HEK293 (cell line): Measurements from ENCODE around the gene IL6.

Experiments used
- CTCF ChIA-PET: fragments of 350-600 bp; formaldehyde crosslinking; extraction: SDS; loops from one replicate; lab custom pipeline; 2021; ENCODE audit warnings: antibody characterized with exemption; lab: Yijun Ruan, JAX
- POLR2A ChIA-PET: fragments of 300-600 bp; formaldehyde crosslinking; extraction: SDS; loops from one replicate; lab custom pipeline; 2020; ENCODE audit warnings: antibody characterized with exemption, inconsistent platforms; lab: Yijun Ruan, JAX
- H3K27ac ChIP-seq: fragments of 200-500 bp; sonication (Bioruptor generic); 2 replicates; pipeline ENCODE4 v1.5.1; 2014; ENCODE audit warnings: low read depth, low read length, control low read depth, inconsistent platforms; ENCODE audit errors: extremely low read depth
- H3K36me3 ChIP-seq, 2 experiments: fragments of 200-500 bp in 1 of 2; sonication (Bioruptor generic) in 1 of 2; 1 replicate in 1 of 2; 2 replicates in 1 of 2; pipeline ENCODE4 v1.5.1; 2014 to 2017; ENCODE audit warnings: inconsistent platforms in 2 of 2, low read length in 2 of 2; ENCODE audit not compliant: control insufficient read depth in 2 of 2, insufficient read depth in 1 of 2
- H3K4me1 ChIP-seq: fragments of 200-500 bp; sonication (Bioruptor generic); 2 replicates; pipeline ENCODE4 v1.5.1; 2014; ENCODE audit warnings: mild to moderate bottlenecking, low read length, inconsistent platforms; ENCODE audit not compliant: control insufficient read depth, insufficient read depth
- H3K4me3 ChIP-seq: 2 replicates; pipeline ENCODE4 v1.5.1; 2011; ENCODE audit warnings: low read depth, mild to moderate bottlenecking, control low read depth, low read length, moderate library complexity
- H3K9me3 ChIP-seq: fragments of 200-500 bp; sonication (Bioruptor generic); 2 replicates; pipeline ENCODE4 v1.5.1; 2014; ENCODE audit warnings: low read depth, low read length, inconsistent platforms; ENCODE audit not compliant: control insufficient read depth, insufficient read depth
- HOXC10 ChIP-seq: sonication (generic); formaldehyde crosslinking; IDR thresholded peaks from 2 replicates; pipeline ENCODE4 v1.8.1; 2023; ENCODE audit warnings: mild to moderate bottlenecking, missing genetic modification reagents
- HOXD13 ChIP-seq: sonication (generic); formaldehyde crosslinking; IDR thresholded peaks from 2 replicates; pipeline ENCODE4 v1.8.0; 2022; ENCODE audit warnings: missing genetic modification reagents, borderline replicate concordance
- IKZF3 ChIP-seq: fragments of 450-650 bp; IDR thresholded peaks from 2 replicates; pipeline ENCODE4 v1.5.0; 2018; ENCODE audit warnings: missing biosample characterization, mild to moderate bottlenecking, missing genetic modification characterization, moderate library complexity
- OVOL3 ChIP-seq: fragments of 450-650 bp; formaldehyde crosslinking; IDR thresholded peaks from 2 replicates; pipeline ENCODE4 v1.5.1; 2016; ENCODE audit warnings: missing biosample characterization, missing genetic modification characterization
- SP3 ChIP-seq: fragments of 450-650 bp; formaldehyde crosslinking; IDR thresholded peaks from 2 replicates; pipeline ENCODE4 v1.5.1; 2016; ENCODE audit warnings: missing biosample characterization, missing genetic modification characterization
- YY1 ChIP-seq: fragments of 450-650 bp; formaldehyde crosslinking; IDR thresholded peaks from 2 replicates; pipeline ENCODE4 v1.5.1; 2018; ENCODE audit warnings: missing biosample characterization, missing genetic modification characterization
- ZNF146 ChIP-seq: fragments of 450-650 bp; formaldehyde crosslinking; IDR thresholded peaks from 2 replicates; pipeline ENCODE4 v1.5.1; 2016; ENCODE audit warnings: missing biosample characterization, missing genetic modification characterization
- ZNF155 ChIP-seq: fragments of 450-650 bp; formaldehyde crosslinking; IDR thresholded peaks from 2 replicates; pipeline ENCODE4 v1.5.1; 2016; ENCODE audit warnings: missing biosample characterization, missing genetic modification characterization
- ZNF2 ChIP-seq: fragments of 450-650 bp; formaldehyde crosslinking; IDR thresholded peaks from 2 replicates; pipeline ENCODE4 v1.5.1; 2016; ENCODE audit warnings: missing biosample characterization, missing genetic modification characterization
- ZNF302 ChIP-seq: fragments of 450-650 bp; formaldehyde crosslinking; IDR thresholded peaks from 2 replicates; pipeline ENCODE4 v1.5.1; 2016; ENCODE audit warnings: missing biosample characterization, missing genetic modification characterization, low read depth
- ZNF311 ChIP-seq: fragments of 450-650 bp; formaldehyde crosslinking; IDR thresholded peaks from 2 replicates; pipeline ENCODE4 v1.5.1; 2017; ENCODE audit warnings: missing biosample characterization, missing genetic modification characterization, borderline replicate concordance
- ZNF341 ChIP-seq: fragments of 450-650 bp; formaldehyde crosslinking; IDR thresholded peaks from 2 replicates; pipeline ENCODE4; 2016; ENCODE audit warnings: low read depth, missing biosample characterization, missing genetic modification characterization
- ZNF350 ChIP-seq: fragments of 450-650 bp; formaldehyde crosslinking; IDR thresholded peaks from 2 replicates; pipeline ENCODE4 v1.5.0; 2017; ENCODE audit warnings: missing biosample characterization, mild to moderate bottlenecking, missing genetic modification characterization
- ZNF433 ChIP-seq: fragments of 450-650 bp; formaldehyde crosslinking; IDR thresholded peaks from 2 replicates; pipeline ENCODE4 v1.5.1; 2016; ENCODE audit warnings: missing biosample characterization, missing genetic modification characterization, low read depth
- ZNF48 ChIP-seq: fragments of 450-650 bp; formaldehyde crosslinking; IDR thresholded peaks from 2 replicates; pipeline ENCODE4 v1.5.1; 2016; ENCODE audit warnings: missing biosample characterization, missing genetic modification characterization
- ZNF510 ChIP-seq: fragments of 450-650 bp; formaldehyde crosslinking; IDR thresholded peaks from 2 replicates; pipeline ENCODE4 v1.5.1; 2018; ENCODE audit warnings: mild to moderate bottlenecking, missing genetic modification characterization, missing biosample characterization; ENCODE audit not compliant: insufficient replicate concordance
- ZNF521 ChIP-seq: fragments of 450-650 bp; formaldehyde crosslinking; IDR thresholded peaks from 2 replicates; pipeline ENCODE4 v1.5.1; 2017; ENCODE audit warnings: missing biosample characterization, mild to moderate bottlenecking, missing genetic modification characterization
- ZNF558 ChIP-seq: fragments of 450-650 bp; formaldehyde crosslinking; IDR thresholded peaks from 2 replicates; pipeline ENCODE4 v1.5.1; 2016; ENCODE audit warnings: missing biosample characterization, missing genetic modification characterization
- ZNF658 ChIP-seq: fragments of 450-650 bp; formaldehyde crosslinking; IDR thresholded peaks from 2 replicates; pipeline ENCODE4; 2016; ENCODE audit warnings: missing biosample characterization, missing genetic modification characterization
- ZNF785 ChIP-seq: fragments of 450-650 bp; formaldehyde crosslinking; IDR thresholded peaks from 2 replicates; pipeline ENCODE4 v1.5.1; 2016; ENCODE audit warnings: missing biosample characterization, missing genetic modification characterization
- ZNF792 ChIP-seq: fragments of 450-650 bp; formaldehyde crosslinking; IDR thresholded peaks from 2 replicates; pipeline ENCODE4 v1.5.1; 2016; ENCODE audit warnings: missing biosample characterization, missing genetic modification characterization
- ZNF830 ChIP-seq: fragments of 450-650 bp; IDR thresholded peaks from 2 replicates; pipeline ENCODE4 v1.5.0; 2018; ENCODE audit warnings: missing biosample characterization, missing genetic modification characterization, low read depth, mild to moderate bottlenecking, moderate library complexity
- ZSCAN23 ChIP-seq: fragments of 450-650 bp; formaldehyde crosslinking; IDR thresholded peaks from 2 replicates; pipeline ENCODE4 v1.5.1; 2016; ENCODE audit warnings: missing biosample characterization, missing genetic modification characterization
- TF ChIP-seq, protein P1 (sequence below): fragments of 450-650 bp; formaldehyde crosslinking; IDR thresholded peaks from 2 replicates; pipeline ENCODE4 v1.5.1; 2016; ENCODE audit warnings: missing biosample characterization, missing genetic modification characterization, low read depth
- TF ChIP-seq, protein P2 (sequence below): fragments of 450-650 bp; formaldehyde crosslinking; IDR thresholded peaks from 2 replicates; pipeline ENCODE4 v1.5.1; 2017; ENCODE audit warnings: missing biosample characterization, missing genetic modification characterization
- TF ChIP-seq, protein P3 (sequence below): fragments of 450-650 bp; formaldehyde crosslinking; IDR thresholded peaks from 2 replicates; pipeline ENCODE4 v1.5.1; 2016; ENCODE audit warnings: missing biosample characterization, missing genetic modification characterization
- TF ChIP-seq, protein P4 (sequence below): IDR thresholded peaks from 2 replicates; pipeline ENCODE4 v1.6.1; 2011; ENCODE audit warnings: mild to moderate bottlenecking, low read depth, low read length, borderline replicate concordance
- TF ChIP-seq, protein P5 (sequence below): fragments of 450-650 bp; formaldehyde crosslinking; IDR thresholded peaks from 2 replicates; pipeline ENCODE4 v1.5.1; 2016; ENCODE audit warnings: missing biosample characterization, missing genetic modification characterization

IL6 gene

DNA sequence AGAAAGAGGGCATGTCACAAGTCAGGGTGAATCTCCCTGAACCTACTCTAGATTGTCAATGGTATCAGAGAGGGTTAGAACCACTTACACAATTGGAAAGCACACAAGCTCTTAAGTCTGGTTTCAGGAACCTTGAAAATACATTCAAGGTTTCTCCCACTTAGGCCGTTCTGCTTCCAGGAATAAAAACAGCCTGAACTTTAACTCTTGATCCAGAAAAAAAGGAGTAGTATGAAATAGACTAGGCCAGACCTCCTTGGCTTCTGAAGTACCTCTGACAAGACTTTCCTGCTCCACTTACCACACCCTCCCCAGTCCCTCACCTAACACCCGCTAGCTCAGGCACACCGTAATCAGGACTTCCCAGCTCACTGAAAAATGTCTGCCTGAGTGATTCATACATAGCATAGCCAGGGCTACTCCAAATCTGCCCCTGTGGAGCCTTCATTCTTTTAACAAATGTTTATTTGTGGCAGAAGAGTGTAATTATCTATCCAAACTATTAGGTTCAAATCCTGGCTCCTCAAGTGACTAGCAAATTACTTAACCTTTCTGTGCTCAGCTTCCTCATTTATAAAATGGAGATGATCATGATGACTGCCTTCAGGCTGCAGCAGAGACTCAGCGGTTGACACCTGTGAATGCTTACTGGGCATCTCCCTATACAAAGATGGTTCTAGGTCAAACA, 30.3 kb upstream of the IL6 start:
- Histone ChIP-seq H3K36me3 (no peaks in the 10 kb centered on the region), H3K27ac (no peak overlapping the region), H3K4me1 (no peaks in the 10 kb centered on the region), H3K9me3 (no peaks in the 10 kb centered on the region), H3K4me3 (no peak overlapping the region)
- ChIA-PET POLR2A (no interaction called here), CTCF (interaction anchor here (0.6 to 0.9 kb wide), 2 partner anchors 16 to 358 kb away, joined by 3 to 7 read pairs; no protein-coding TSS in a partner anchor)
- TF ChIP-seq ZNF658 (tag by site-specific recombination) (no peak), ZNF785 (no peak), ZNF311 (tag by site-specific recombination) (no peak), HOXD13 (CRISPR knock-in tag) (no peak), IKZF3 (tag by site-specific recombination) (no peak), ZSCAN23 (tag by site-specific recombination) (no peak), OVOL3 (tag by site-specific recombination) (no peak), ZNF48 (tag by site-specific recombination) (no peak), ZNF521 (no peak), ZNF510 (tag by site-specific recombination) (no peak), YY1 (tag by site-specific recombination) (no peak), ZNF341 (no peak), ZNF146 (no peak), ZNF350 (no peak)
- TF ChIP-seq, protein P1, sequence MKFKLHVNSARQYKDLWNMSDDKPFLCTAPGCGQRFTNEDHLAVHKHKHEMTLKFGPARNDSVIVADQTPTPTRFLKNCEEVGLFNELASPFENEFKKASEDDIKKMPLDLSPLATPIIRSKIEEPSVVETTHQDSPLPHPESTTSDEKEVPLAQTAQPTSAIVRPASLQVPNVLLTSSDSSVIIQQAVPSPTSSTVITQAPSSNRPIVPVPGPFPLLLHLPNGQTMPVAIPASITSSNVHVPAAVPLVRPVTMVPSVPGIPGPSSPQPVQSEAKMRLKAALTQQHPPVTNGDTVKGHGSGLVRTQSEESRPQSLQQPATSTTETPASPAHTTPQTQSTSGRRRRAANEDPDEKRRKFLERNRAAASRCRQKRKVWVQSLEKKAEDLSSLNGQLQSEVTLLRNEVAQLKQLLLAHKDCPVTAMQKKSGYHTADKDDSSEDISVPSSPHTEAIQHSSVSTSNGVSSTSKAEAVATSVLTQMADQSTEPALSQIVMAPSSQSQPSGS (tag by site-specific recombination): no peak
- TF ChIP-seq, protein P2, sequence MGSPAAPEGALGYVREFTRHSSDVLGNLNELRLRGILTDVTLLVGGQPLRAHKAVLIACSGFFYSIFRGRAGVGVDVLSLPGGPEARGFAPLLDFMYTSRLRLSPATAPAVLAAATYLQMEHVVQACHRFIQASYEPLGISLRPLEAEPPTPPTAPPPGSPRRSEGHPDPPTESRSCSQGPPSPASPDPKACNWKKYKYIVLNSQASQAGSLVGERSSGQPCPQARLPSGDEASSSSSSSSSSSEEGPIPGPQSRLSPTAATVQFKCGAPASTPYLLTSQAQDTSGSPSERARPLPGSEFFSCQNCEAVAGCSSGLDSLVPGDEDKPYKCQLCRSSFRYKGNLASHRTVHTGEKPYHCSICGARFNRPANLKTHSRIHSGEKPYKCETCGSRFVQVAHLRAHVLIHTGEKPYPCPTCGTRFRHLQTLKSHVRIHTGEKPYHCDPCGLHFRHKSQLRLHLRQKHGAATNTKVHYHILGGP: no peak

DNA sequence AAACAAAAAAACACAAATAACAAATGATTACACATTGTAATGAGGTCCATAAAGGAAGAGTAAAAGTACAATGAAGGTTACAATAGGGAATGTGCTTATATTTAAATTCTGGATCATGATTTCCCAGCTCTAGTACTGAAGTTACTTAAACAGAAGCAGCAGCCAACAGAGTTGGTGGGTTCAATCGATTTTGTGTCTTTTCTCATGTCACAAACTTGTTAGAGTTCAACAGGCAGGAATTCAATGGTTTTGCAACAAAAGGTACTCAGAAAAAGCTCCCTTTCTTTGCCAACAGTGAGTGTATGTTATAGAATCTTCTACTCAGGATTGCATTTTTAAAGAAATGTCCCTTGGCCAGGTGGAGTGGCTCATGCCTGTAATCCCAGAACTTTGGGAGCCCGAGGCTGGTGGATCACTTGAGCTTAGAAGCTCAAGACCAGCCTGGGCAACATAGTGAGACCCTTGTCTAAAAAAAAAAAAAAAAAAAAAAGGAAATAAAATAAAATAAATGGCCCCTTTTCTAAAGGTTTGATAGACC, 29.6 kb upstream of the IL6 start:
- CTCF ChIA-PET: no interaction called here
- Histone ChIP-seq H3K4me3 (no peak overlapping the region), H3K36me3 (no peaks in the 10 kb centered on the region), H3K4me1 (no peaks in the 10 kb centered on the region), H3K27ac (no peak overlapping the region), H3K9me3 (no peaks in the 10 kb centered on the region)
- POLR2A ChIA-PET: no interaction called here
- TF ChIP-seq ZNF830 (tag by site-specific recombination) (no peak), ZNF558 (no peak), ZNF2 (no peak), SP3 (tag by site-specific recombination) (no peak), ZNF302 (no peak), HOXC10 (CRISPR knock-in tag) (no peak), ZNF792 (no peak), ZNF155 (tag by site-specific recombination) (no peak), ZNF433 (no peak)
- TF ChIP-seq, protein P3, sequence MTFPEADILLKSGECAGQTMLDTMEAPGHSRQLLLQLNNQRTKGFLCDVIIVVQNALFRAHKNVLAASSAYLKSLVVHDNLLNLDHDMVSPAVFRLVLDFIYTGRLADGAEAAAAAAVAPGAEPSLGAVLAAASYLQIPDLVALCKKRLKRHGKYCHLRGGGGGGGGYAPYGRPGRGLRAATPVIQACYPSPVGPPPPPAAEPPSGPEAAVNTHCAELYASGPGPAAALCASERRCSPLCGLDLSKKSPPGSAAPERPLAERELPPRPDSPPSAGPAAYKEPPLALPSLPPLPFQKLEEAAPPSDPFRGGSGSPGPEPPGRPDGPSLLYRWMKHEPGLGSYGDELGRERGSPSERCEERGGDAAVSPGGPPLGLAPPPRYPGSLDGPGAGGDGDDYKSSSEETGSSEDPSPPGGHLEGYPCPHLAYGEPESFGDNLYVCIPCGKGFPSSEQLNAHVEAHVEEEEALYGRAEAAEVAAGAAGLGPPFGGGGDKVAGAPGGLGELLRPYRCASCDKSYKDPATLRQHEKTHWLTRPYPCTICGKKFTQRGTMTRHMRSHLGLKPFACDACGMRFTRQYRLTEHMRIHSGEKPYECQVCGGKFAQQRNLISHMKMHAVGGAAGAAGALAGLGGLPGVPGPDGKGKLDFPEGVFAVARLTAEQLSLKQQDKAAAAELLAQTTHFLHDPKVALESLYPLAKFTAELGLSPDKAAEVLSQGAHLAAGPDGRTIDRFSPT (tag by site-specific recombination): no peak
- TF ChIP-seq, protein P4, sequence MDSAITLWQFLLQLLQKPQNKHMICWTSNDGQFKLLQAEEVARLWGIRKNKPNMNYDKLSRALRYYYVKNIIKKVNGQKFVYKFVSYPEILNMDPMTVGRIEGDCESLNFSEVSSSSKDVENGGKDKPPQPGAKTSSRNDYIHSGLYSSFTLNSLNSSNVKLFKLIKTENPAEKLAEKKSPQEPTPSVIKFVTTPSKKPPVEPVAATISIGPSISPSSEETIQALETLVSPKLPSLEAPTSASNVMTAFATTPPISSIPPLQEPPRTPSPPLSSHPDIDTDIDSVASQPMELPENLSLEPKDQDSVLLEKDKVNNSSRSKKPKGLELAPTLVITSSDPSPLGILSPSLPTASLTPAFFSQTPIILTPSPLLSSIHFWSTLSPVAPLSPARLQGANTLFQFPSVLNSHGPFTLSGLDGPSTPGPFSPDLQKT: no peak
- TF ChIP-seq, protein P5, sequence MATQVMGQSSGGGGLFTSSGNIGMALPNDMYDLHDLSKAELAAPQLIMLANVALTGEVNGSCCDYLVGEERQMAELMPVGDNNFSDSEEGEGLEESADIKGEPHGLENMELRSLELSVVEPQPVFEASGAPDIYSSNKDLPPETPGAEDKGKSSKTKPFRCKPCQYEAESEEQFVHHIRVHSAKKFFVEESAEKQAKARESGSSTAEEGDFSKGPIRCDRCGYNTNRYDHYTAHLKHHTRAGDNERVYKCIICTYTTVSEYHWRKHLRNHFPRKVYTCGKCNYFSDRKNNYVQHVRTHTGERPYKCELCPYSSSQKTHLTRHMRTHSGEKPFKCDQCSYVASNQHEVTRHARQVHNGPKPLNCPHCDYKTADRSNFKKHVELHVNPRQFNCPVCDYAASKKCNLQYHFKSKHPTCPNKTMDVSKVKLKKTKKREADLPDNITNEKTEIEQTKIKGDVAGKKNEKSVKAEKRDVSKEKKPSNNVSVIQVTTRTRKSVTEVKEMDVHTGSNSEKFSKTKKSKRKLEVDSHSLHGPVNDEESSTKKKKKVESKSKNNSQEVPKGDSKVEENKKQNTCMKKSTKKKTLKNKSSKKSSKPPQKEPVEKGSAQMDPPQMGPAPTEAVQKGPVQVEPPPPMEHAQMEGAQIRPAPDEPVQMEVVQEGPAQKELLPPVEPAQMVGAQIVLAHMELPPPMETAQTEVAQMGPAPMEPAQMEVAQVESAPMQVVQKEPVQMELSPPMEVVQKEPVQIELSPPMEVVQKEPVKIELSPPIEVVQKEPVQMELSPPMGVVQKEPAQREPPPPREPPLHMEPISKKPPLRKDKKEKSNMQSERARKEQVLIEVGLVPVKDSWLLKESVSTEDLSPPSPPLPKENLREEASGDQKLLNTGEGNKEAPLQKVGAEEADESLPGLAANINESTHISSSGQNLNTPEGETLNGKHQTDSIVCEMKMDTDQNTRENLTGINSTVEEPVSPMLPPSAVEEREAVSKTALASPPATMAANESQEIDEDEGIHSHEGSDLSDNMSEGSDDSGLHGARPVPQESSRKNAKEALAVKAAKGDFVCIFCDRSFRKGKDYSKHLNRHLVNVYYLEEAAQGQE (tag by site-specific recombination): no peak
